Activated CD4-positive, alpha-beta T cell treated with anti-CD3 and anti-CD28 coated beads for 24 hours (primary cell): ENCODE results near the gene ZDHHC11B.

ENCODE experiments used
- DNase-seq, 2 donors: peaks; one replicate each; pipeline ENCODE4 v3.0.0-alpha.2; 2020; ENCODE audit warnings: low read depth in 2 of 2

Gene ZDHHC11B

GRCh38 chr5:673831-674629 is 110.5 kb downstream of the ZDHHC11B start:
- DNase-seq = no peak

DNA sequence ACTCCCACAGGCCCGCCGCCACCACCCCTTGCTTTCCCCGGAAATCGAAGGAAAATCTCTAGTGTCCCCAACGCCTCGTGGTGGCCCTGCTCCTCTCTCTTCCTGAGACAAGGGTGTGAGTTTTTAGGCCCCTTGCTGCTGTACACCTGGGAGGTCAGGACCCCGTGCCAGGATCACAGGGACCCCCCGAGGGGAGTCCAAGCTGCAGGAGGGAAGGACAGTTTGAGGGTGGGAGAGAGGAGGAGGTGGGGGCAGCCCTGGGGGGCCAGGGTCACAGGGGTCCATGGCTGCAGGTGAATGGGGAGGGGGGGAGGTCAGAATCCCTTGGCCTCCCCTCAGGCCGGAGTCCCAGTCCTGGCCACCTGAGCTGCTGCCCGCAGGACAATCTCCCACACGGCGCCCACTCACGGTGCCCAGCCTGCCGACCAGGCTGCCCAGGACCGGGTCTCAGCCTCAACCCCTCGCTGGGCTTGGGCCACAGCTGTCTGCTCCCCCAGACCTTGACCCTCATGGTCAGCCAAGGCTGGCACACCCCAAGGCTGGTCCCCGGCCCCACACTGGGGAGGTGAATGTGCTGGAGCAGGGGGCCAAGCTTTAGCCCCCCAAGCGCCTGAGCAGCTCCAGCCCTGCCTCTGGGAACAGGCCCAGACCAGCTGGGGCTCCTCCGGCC is 111.2 kb downstream of the ZDHHC11B start:
- DNase-seq = no peak

- DNase-seq = no peak
Measured at GRCh38 chr5:672329-673160, 112.0 kb downstream of the ZDHHC11B start.

- DNase-seq = peak; percentile 46 to 62
Measured at GRCh38 chr5:671459-672328, 112.8 kb downstream of the ZDHHC11B start.

DNA sequence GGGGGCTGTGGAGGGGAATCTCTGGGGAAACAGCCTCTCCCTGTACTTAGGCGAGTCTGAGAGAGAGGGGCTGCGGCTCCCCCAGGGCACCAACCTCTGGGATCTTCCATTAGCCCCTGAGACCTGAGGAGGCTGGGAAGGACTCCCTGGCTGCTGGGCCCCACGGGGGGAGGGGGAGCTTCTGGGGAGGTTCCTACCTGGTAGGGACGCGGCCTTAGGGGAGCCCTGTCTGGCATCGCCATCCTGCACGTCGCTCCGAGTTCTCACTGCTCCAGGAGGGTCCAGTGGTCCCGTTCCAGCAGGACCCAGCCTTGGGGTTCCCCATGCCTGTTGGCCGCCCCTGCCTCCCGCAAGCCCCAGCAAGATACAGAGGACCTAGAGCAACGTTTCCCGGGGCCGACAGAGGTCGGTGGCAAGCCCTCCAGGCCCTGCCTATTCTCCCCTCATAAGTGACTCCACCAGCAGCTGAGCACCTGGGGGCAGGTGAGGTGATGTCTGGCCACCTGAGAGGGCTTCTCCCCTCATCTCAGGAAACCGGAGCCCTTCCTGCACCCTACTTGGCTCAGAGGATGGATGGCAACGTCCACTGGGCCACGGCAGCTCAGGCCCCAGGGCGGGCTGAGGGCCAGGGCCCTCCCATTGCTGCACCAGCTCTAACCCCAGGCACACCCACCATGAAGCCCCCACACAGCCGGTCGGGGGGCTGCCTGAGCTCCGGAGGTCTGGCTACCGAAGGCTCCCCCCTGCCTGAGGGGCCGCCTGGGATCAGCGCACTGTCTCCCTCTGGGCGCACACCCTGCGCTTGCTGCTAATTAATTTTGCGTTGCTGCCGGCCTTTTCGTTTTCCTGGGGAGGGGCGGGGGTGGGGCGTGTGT is 113.9 kb downstream of the ZDHHC11B start:
- no peak for DNase-seq

- no peak for DNase-seq
Measured at GRCh38 chr5:669842-670395, 114.6 kb downstream of the ZDHHC11B start.

DNA sequence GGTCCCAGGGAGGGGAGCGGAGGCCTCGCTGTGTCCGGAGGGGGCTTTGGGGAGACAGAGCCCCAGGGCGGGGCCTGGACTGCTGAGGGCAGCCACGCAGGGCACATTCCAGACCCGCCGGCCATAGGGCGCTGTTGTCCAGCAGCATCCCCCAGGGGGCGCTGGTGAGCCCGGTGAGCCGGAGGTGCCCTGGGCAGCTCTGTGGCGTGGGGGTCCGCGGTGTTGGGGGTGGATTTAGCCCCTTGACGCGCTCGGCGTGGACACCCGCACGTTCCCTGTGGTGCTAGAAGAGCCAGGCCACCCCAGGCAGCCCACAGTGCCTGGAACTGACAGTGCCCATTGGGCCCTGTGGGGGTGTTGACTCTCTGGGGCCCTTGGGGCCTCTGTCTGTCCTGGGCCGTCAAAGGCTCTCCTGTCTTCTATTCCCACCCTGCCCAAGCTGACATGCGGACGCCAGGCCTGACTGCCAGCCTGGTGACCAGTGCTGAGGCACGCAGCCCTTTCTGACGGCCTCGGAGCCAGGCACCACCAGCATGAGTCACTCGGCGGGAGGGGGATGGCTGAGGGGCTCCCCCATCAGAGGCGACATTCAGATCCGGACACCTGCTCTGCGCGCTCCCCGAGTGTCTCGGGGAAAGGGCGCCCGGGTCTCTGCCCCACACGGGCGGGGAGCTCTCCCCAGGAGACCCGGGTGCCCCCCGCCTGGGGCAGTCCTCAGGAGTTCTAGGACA is 115.3 kb downstream of the ZDHHC11B start:
- DNase-seq = peak; percentile 29 to 35

DNA sequence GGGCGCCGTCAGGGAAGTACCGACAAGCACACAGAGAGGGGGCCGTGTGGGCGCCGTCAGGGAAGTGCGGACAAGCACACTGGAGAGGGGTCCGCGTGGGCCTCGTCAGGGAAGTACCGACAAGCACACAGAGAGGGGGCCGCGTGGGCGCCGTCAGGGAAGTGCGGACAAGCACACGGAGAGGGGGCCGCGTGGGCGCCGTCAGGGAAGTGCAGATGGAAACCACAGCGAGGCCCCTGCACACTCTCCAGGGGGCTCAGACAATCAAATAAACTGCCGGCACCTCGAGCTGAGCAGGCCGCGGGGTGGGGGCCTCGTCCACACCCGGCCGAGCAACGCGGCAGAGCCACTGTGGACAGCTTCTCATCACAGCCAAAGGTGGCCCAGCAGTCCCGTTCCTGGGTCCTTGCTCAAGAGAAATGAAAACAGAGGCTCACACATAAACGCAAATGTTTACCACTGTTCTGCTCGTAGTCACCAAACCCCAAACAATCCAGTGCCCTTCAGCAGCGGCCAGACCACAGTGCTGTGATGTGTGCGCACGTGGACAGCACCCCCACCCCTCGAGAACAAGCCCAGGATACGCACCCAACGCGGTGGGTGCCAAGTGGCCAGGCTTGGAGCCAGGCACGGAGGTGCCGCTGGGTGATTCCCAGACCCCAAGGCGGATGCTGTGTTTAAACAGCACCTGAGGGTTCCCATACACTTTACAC is 116.1 kb downstream of the ZDHHC11B start:
- no peak for DNase-seq

GRCh38 chr5:666816-667498 is 117.6 kb downstream of the ZDHHC11B start:
- DNase-seq = no peak

DNA sequence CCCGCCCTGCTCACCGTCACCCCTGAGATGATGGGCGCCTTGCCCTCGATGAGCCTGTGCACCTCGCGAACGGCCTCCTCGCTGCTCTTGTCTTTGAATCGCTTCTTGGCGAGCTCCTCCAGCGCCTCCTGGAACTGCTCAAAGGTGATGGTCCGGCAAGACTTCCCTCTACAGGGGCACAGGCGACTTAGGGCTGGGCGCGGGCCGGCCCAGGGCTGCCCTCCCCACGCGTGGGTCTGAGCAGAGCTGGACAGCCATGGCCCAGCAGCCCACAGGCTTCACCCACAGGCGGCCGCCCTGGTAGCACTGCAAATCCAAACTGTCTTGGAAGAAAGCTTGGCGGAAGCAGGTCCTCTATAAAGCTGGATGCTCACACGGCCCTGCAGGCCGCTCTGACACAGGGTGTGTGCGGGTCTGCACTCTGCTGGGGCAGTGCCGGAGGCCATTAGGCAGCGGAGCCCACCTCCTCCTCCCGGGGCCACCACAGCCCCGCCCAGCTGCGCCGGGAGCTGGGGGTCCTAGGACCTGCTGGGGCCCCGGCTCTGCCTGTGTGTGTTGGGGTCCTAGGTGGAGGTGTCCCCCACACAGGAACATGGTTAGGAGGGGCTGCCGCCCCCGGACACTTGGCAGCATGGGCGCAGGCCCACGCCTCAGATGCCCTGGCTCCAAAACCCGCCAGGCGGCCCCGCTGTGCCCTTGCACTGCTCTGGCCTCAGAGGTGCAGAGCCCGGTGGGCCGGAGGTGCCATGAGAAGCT is 118.4 kb downstream of the ZDHHC11B start:
- DNase-seq = no peak

DNA sequence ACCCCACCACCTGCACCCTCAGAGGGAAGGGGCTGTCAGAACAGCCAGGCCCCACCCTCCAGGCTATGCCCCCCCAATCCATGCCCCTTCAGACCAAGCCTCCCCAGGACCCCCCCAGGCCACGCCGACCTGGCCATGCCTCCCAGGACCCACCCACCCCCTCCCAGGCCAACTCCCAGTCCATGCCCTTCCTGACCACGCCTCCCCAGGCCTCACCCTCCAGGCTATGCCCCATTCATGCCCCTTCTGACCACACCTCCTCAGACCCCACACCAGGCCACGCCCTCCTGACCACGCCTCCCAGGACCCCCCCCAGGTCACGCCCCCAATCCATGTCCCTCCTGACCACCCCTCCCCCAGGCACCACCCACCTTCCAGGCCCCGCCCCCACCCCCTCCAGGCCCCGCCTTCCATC is 119.0 kb downstream of the ZDHHC11B start:
- DNase-seq = no peak

- DNase-seq = no peak
Measured at GRCh38 chr5:664994-665360, 119.6 kb downstream of the ZDHHC11B start.

DNA sequence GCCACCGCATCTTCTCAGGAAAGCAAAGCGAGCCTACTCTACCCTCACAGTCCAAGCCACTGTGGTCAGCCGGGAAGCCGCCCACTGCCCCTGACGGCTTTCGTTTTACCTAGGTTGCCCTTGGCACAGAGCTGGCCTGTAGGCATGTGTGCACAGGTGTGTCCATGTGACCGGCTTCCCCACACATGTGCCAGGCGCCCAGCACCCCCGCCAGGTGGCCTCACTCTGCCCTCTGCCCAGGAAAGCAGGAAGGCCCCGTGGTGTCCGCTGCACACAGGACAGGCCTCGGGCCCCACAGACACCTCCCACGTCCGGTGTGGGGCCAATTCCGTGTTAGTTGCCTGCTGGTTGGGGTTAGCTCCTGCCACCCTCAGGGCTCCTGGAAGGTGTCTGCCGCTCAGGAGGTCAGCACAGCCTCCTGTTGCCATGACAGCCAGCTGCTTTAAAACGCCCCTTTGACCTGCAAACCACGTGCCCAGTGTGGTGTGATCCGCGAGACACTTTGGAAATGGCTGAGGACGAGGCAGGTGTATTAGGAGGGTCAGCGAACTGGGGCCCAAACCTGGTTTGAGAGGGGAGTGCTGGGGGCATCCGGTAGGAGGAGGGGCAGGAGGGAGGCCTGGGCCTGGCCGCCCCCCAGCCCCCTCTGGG is 120.1 kb downstream of the ZDHHC11B start:
- DNase-seq = no peak

GRCh38 chr5:663436-664342 is 120.8 kb downstream of the ZDHHC11B start:
- no peak for DNase-seq

- no peak for DNase-seq
Measured at GRCh38 chr5:662751-663435, 121.6 kb downstream of the ZDHHC11B start.
